ENCODE measurements around the gene PRRC2B.

Gene PRRC2B

GRCh38 chr9:131402073-131402472, 8.2 kb downstream of the PRRC2B start:
- Histone ChIP-seq H3K27ac (ENCODE audit: low read depth, low read length) (no peak overlapping the region), H3K9me3 (ENCODE audit: control insufficient read depth, insufficient read depth, low read depth, low read length) (no peaks in the 10 kb centered on the region), H3K9ac (ENCODE audit: low read length) (no peak overlapping the region), H3K4me3 (ENCODE audit: low read depth, low read length) (no peak overlapping the region), H3K27me3 (ENCODE audit: control insufficient read depth, insufficient read depth, low read length) (no peaks in the 10 kb centered on the region), H3K36me3 (ENCODE audit: control insufficient read depth, insufficient read depth, low read length) (peaks cover 8% of the 10 kb centered on the region; the same call in 1 of the 2 replicates), H3K4me1 (ENCODE audit: control insufficient read depth, insufficient read depth, low read length) (peaks cover 84% of the 10 kb centered on the region)

DNA sequence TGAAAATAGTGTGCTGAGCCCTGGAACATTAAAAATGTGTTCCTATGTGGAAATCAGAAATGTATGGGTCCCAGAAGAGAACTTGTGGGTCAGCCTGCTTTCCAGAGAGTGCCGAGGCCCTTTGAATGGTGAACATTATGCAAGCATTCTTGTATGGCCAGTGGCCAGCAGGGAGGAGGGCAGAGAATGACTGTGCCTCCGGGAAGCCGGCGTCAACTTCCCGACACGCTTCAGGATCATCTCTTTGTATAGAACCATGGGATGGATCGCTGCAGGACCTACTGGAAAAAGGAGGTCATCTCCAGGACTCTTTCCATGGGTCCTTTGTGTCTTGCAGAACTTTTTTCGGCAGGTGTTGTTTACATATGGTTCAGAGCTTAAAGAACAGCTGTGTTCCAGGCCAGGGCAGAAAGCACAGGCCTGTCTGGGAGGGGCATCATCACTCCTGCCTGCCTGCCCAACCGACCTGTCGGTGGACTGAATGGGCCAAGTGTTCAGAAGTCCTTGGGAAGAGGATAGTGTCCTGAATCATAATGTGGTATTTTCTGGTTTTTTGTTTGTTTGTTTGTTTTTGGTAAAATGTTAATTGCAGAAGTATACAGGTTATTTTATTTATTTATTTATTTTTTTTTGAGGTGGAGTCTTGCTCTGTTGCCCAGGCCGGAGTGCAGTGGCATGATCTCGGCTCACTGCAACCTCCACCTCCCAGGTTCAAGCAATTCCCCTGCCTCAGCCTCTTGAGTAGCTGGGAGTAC, 9.0 kb downstream of the PRRC2B start:
- Histone ChIP-seq H3K36me3 (ENCODE audit: control insufficient read depth, insufficient read depth, low read length) (peaks cover 8% of the 10 kb centered on the region; the same call in 1 of the 2 replicates), H3K9me3 (ENCODE audit: control insufficient read depth, insufficient read depth, low read depth, low read length) (no peaks in the 10 kb centered on the region), H3K4me1 (ENCODE audit: control insufficient read depth, insufficient read depth, low read length) (peaks cover 84% of the 10 kb centered on the region), H3K27ac (ENCODE audit: low read depth, low read length) (no peak overlapping the region), H3K4me3 (ENCODE audit: low read depth, low read length) (no peak overlapping the region), H3K27me3 (ENCODE audit: control insufficient read depth, insufficient read depth, low read length) (no peaks in the 10 kb centered on the region), H3K9ac (ENCODE audit: low read length) (no peak overlapping the region)

DNA sequence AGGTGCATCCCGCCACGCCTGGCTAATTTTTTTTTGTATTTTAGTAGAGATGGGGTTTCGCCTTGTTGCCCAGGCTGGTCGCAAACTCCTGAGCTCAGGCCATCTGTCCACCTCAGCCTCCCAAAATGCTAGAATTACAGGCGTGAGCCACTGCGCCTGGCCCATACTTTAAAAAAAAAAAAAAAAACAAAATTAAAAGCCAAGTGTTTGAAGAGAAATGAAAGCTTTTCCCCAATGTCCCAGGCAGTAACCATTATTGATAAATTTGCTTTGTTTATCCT, 9.5 kb downstream of the PRRC2B start:
- no peak overlapping the region for H3K9ac ChIP-seq (ENCODE audit: low read length)
- H3K4me3 ChIP-seq (ENCODE audit: low read depth, low read length) = no peak overlapping the region
- H3K36me3 ChIP-seq (ENCODE audit: control insufficient read depth, insufficient read depth, low read length) = peaks cover 6% of the 10 kb centered on the region; the same call in 1 of the 2 replicates
- no peaks in the 10 kb centered on the region for H3K27me3 ChIP-seq (ENCODE audit: control insufficient read depth, insufficient read depth, low read length)
- H3K27ac ChIP-seq (ENCODE audit: low read depth, low read length) = no peak overlapping the region
- peaks cover 83% of the 10 kb centered on the region for H3K4me1 ChIP-seq (ENCODE audit: control insufficient read depth, insufficient read depth, low read length)
- no peaks in the 10 kb centered on the region for H3K9me3 ChIP-seq (ENCODE audit: control insufficient read depth, insufficient read depth, low read depth, low read length)

- Histone ChIP-seq H3K4me1 (ENCODE audit: control insufficient read depth, insufficient read depth, low read length) (peaks cover 82% of the 10 kb centered on the region), H3K9me3 (ENCODE audit: control insufficient read depth, insufficient read depth, low read depth, low read length) (no peaks in the 10 kb centered on the region), H3K4me3 (ENCODE audit: low read depth, low read length) (peak overlapping the region; percentile 26; the same call in 1 of the 2 replicates), H3K36me3 (ENCODE audit: control insufficient read depth, insufficient read depth, low read length) (peaks cover 3% of the 10 kb centered on the region; the same call in 1 of the 2 replicates), H3K9ac (ENCODE audit: low read length) (no peak overlapping the region), H3K27ac (ENCODE audit: low read depth, low read length) (0 out of 2 replicates have a peak overlapping the region, but pooled peaks have one; percentile 54), H3K27me3 (ENCODE audit: control insufficient read depth, insufficient read depth, low read length) (no peaks in the 10 kb centered on the region)
Observed at GRCh38 chr9:131404581-131404980, 10.7 kb downstream of the PRRC2B start.

- Histone ChIP-seq H3K4me3 (ENCODE audit: low read depth, low read length) (peak overlapping the region; percentile 26), H3K27me3 (ENCODE audit: control insufficient read depth, insufficient read depth, low read length) (no peaks in the 10 kb centered on the region), H3K9ac (ENCODE audit: low read length) (peak overlapping the region; percentile 20), H3K9me3 (ENCODE audit: control insufficient read depth, insufficient read depth, low read depth, low read length) (no peaks in the 10 kb centered on the region), H3K36me3 (ENCODE audit: control insufficient read depth, insufficient read depth, low read length) (peaks cover 5% of the 10 kb centered on the region; the same call in 1 of the 2 replicates), H3K4me1 (ENCODE audit: control insufficient read depth, insufficient read depth, low read length) (peaks cover 83% of the 10 kb centered on the region), H3K27ac (ENCODE audit: low read depth, low read length) (peak overlapping the region; percentile 54; the same call in 1 of the 2 replicates)
Observed at GRCh38 chr9:131404987-131405386, 11.1 kb downstream of the PRRC2B start.

DNA sequence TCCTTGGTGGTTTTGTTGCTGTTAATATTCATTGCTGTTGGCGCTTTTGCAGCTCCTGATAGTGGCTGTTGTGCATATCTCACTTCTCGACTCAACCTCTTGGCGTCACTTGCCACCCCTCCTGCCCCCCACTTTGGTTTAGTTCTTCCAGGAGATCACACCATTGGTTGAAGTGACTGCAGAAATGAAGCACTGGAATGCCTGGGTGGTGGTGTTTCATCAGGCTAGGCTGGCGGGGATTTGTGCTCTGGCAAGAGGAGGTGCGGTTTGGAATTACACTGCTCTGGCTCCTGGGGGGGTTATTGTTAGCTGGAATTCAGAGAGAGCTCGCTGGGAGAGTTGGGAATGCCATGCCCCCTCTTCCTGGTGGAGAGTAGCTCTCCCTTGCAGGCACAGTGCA, 11.5 kb downstream of the PRRC2B start:
- Histone ChIP-seq H3K4me3 (ENCODE audit: low read depth, low read length) (peak overlapping the region; percentile 26), H3K36me3 (ENCODE audit: control insufficient read depth, insufficient read depth, low read length) (peaks cover 9% of the 10 kb centered on the region; the same call in 1 of the 2 replicates), H3K4me1 (ENCODE audit: control insufficient read depth, insufficient read depth, low read length) (peaks cover 81% of the 10 kb centered on the region), H3K27me3 (ENCODE audit: control insufficient read depth, insufficient read depth, low read length) (no peaks in the 10 kb centered on the region), H3K9ac (ENCODE audit: low read length) (peak overlapping the region; percentile 20), H3K9me3 (ENCODE audit: control insufficient read depth, insufficient read depth, low read depth, low read length) (peaks cover 2% of the 10 kb centered on the region; the same call in 1 of the 2 replicates), H3K27ac (ENCODE audit: low read depth, low read length) (peak overlapping the region; percentile 54; the same call in 1 of the 2 replicates)

DNA sequence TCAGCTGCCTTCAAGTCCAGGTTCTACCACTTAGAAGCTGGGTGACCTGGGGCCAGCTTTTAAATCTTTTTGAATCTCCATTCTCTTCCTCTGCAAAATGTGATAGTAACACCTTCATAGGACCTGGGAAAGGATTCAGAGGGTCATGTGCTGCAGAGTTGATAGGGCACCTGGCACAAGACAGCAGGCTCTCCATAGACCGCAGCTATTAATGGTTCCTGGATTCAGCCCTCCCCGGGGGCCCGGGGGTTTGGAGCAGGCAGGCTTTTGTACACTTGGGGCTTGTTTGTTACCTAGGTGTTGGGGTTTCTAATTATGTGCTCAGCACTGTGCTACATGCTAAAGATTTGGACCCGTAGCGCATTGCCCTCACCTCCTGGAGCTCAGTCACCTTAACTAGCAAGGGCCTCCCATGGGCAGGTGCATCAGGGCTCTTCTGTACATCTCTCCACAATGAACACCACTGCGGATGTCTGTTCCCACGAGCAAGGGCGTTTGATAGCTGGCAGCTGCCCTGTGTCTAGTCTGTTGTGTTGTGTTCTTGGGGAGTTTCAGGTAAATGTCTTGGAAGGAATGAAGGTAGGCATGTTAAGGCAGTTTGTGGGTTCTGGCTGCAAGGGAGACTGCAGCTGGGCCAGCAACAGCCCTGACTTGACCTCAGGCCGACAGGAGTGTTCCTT, 12.1 kb downstream of the PRRC2B start:
- Histone ChIP-seq H3K9me3 (ENCODE audit: control insufficient read depth, insufficient read depth, low read depth, low read length) (peaks cover 2% of the 10 kb centered on the region; the same call in 1 of the 2 replicates), H3K36me3 (ENCODE audit: control insufficient read depth, insufficient read depth, low read length) (peaks cover 10% of the 10 kb centered on the region; the same call in 1 of the 2 replicates), H3K4me3 (ENCODE audit: low read depth, low read length) (peak overlapping the region; percentile 21), H3K27ac (ENCODE audit: low read depth, low read length) (peak overlapping the region; percentile 52), H3K9ac (ENCODE audit: low read length) (peak overlapping the region; percentile 20), H3K4me1 (ENCODE audit: control insufficient read depth, insufficient read depth, low read length) (peaks cover 75% of the 10 kb centered on the region), H3K27me3 (ENCODE audit: control insufficient read depth, insufficient read depth, low read length) (no peaks in the 10 kb centered on the region)

GRCh38 chr9:131406563-131407436, 12.9 kb downstream of the PRRC2B start:
- Histone ChIP-seq H3K27ac (ENCODE audit: low read depth, low read length) (peak overlapping the region; percentile 52; the same call in 1 of the 2 replicates), H3K27me3 (ENCODE audit: control insufficient read depth, insufficient read depth, low read length) (no peaks in the 10 kb centered on the region), H3K4me3 (ENCODE audit: low read depth, low read length) (peak overlapping the region; percentile 21), H3K9ac (ENCODE audit: low read length) (peak overlapping the region; percentile 21), H3K36me3 (ENCODE audit: control insufficient read depth, insufficient read depth, low read length) (peaks cover 12% of the 10 kb centered on the region; the same call in 1 of the 2 replicates), H3K9me3 (ENCODE audit: control insufficient read depth, insufficient read depth, low read depth, low read length) (peaks cover 2% of the 10 kb centered on the region; the same call in 1 of the 2 replicates), H3K4me1 (ENCODE audit: control insufficient read depth, insufficient read depth, low read length) (peaks cover 70% of the 10 kb centered on the region)

- Histone ChIP-seq H3K9me3 (ENCODE audit: control insufficient read depth, insufficient read depth, low read depth, low read length) (peaks cover 8% of the 10 kb centered on the region; the same call in 1 of the 2 replicates), H3K4me1 (ENCODE audit: control insufficient read depth, insufficient read depth, low read length) (peaks cover 60% of the 10 kb centered on the region), H3K36me3 (ENCODE audit: control insufficient read depth, insufficient read depth, low read length) (peaks cover 18% of the 10 kb centered on the region), H3K4me3 (ENCODE audit: low read depth, low read length) (peak overlapping the region; percentile 21), H3K27ac (ENCODE audit: low read depth, low read length) (0 out of 2 replicates have a peak overlapping the region, but pooled peaks have one; percentile 8), H3K27me3 (ENCODE audit: control insufficient read depth, insufficient read depth, low read length) (no peaks in the 10 kb centered on the region), H3K9ac (ENCODE audit: low read length) (peak overlapping the region; percentile 21)
Observed at GRCh38 chr9:131407717-131408195, 13.9 kb downstream of the PRRC2B start.

GRCh38 chr9:131409458-131409992, 15.6 kb downstream of the PRRC2B start:
- no peak overlapping the region for H3K27ac ChIP-seq (ENCODE audit: low read depth, low read length)
- no peak overlapping the region for H3K9ac ChIP-seq (ENCODE audit: low read length)
- H3K4me1 ChIP-seq (ENCODE audit: control insufficient read depth, insufficient read depth, low read length) = peaks cover 48% of the 10 kb centered on the region
- peaks cover 22% of the 10 kb centered on the region for H3K9me3 ChIP-seq (ENCODE audit: control insufficient read depth, insufficient read depth, low read depth, low read length)
- H3K36me3 ChIP-seq (ENCODE audit: control insufficient read depth, insufficient read depth, low read length) = peaks cover 27% of the 10 kb centered on the region
- no peaks in the 10 kb centered on the region for H3K27me3 ChIP-seq (ENCODE audit: control insufficient read depth, insufficient read depth, low read length)
- H3K4me3 ChIP-seq (ENCODE audit: low read depth, low read length) = no peak overlapping the region

Data from HUES6 (cell line).